ENCODE data around the gene ZNF385D.

The ZNF385D gene

GRCh38 chr3:21755896-21756295 lies 4.9 kb upstream of the ZNF385D start:
- DNase-seq: no peak
- H3K9me3 ChIP-seq: no peaks in the 10 kb centered on the region
- H3K27me3 ChIP-seq: no peaks in the 10 kb centered on the region
- H3K36me3 ChIP-seq: no peaks in the 10 kb centered on the region
- no peaks in the 10 kb centered on the region for H3K4me1 ChIP-seq
- TF ChIP-seq CTCF (IDR thresholded peaks at IDR 0.05; ENCODE audit: low read depth, low read length): no peak
- no peak overlapping the region for H3K4me3 ChIP-seq (ENCODE audit: low read depth, low read length)

GRCh38 chr3:21754839-21755238 lies 3.8 kb upstream of the ZNF385D start:
- H3K27me3 ChIP-seq: no peaks in the 10 kb centered on the region
- H3K36me3 ChIP-seq: no peaks in the 10 kb centered on the region
- H3K4me1 ChIP-seq: no peaks in the 10 kb centered on the region
- no peak for DNase-seq
- no peak overlapping the region for H3K4me3 ChIP-seq (ENCODE audit: low read depth, low read length)
- TF ChIP-seq CTCF (IDR thresholded peaks at IDR 0.05; ENCODE audit: low read depth, low read length): no peak
- H3K9me3 ChIP-seq: no peaks in the 10 kb centered on the region

- Histone ChIP-seq H3K27me3 (no peaks in the 10 kb centered on the region), H3K4me3 (ENCODE audit: low read depth, low read length) (no peak overlapping the region), H3K4me1 (no peaks in the 10 kb centered on the region), H3K36me3 (no peaks in the 10 kb centered on the region), H3K9me3 (no peaks in the 10 kb centered on the region)
- TF ChIP-seq CTCF (IDR thresholded peaks at IDR 0.05; ENCODE audit: low read depth, low read length): peak; percentile 46
- DNase-seq: no peak
Measured at GRCh38 chr3:21752749-21753347, 1.8 kb upstream of the ZNF385D start.

- no peak overlapping the region for H3K4me3 ChIP-seq (ENCODE audit: low read depth, low read length)
Measured at GRCh38 chr3:21751886-21752285, 876 bp upstream of the ZNF385D start.

GRCh38 chr3:21750080-21750696 lies 822 bp downstream of the ZNF385D start:
- TF ChIP-seq CTCF (IDR thresholded peaks at IDR 0.05; ENCODE audit: low read depth, low read length): no peak
- Histone ChIP-seq H3K27me3 (no peaks in the 10 kb centered on the region), H3K36me3 (no peaks in the 10 kb centered on the region), H3K9me3 (no peaks in the 10 kb centered on the region), H3K4me1 (no peaks in the 10 kb centered on the region), H3K4me3 (ENCODE audit: low read depth, low read length) (no peak overlapping the region)
- DNase-seq: no peak

More at GRCh38 chr3:21751886-21752285, 876 bp upstream of the ZNF385D start:
- Histone ChIP-seq H3K9me3 (no peaks in the 10 kb centered on the region), H3K36me3 (no peaks in the 10 kb centered on the region), H3K27me3 (no peaks in the 10 kb centered on the region), H3K4me1 (no peaks in the 10 kb centered on the region)
- DNase-seq: no peak
- no peak for TF ChIP-seq CTCF (IDR thresholded peaks at IDR 0.05; ENCODE audit: low read depth, low read length)

GRCh38 chr3:21747966-21748555 lies 2.9 kb downstream of the ZNF385D start:
- H3K9me3 ChIP-seq: no peaks in the 10 kb centered on the region
- H3K36me3 ChIP-seq: no peaks in the 10 kb centered on the region
- no peaks in the 10 kb centered on the region for H3K4me1 ChIP-seq
- no peaks in the 10 kb centered on the region for H3K27me3 ChIP-seq
- no peak overlapping the region for H3K4me3 ChIP-seq (ENCODE audit: low read depth, low read length)
- no peak for DNase-seq
- no peak for TF ChIP-seq CTCF (IDR thresholded peaks at IDR 0.05; ENCODE audit: low read depth, low read length)
